HepG2 (cell line): Measurements from ENCODE around the gene CRYM. TPM values are rescaled to one million over a fixed set of nuclear protein-coding genes. Genes with fewer than 3 reads are reported as not detected.

ENCODE experiments used
- ATAC-seq: fragments of 200-7000 bp; cut with Tn5 transposase; 3 replicates; pipeline ENCODE4 v1.9.1; 2020; ENCODE audit warnings: mild to moderate bottlenecking, moderate library complexity
- BruUV-seq: library from RNA; stranded (reverse); fragments of 400-500 nt; replicated peaks from 2 replicates; lab custom pipeline; 2021; lab: Mats Ljungman, UMichigan
- CTCF ChIA-PET: fragments of 300-600 bp; formaldehyde crosslinking; extraction: SDS; loops from one replicate; lab custom pipeline; 2021; ENCODE audit warnings: low total read pairs, inconsistent platforms, low intra/inter-chr PET ratio; lab: Yijun Ruan, JAX
- POLR2A ChIA-PET: fragments of 350-600 bp; sonication (Branson Sonifier 250); formaldehyde crosslinking; loops from one replicate; lab custom pipeline; 2020; ENCODE audit warnings: antibody characterized with exemption, inconsistent platforms; lab: Yijun Ruan, JAX
- DNase-seq: peaks from one replicate; pipeline ENCODE4 v3.0.0-alpha.2; 2015; ENCODE audit warnings: low spot score
- FAIRE-seq: peaks from 3 replicates; lab custom pipeline; 2011; peaks lifted over from hg19 to GRCh38; lab: Jason Lieb, UNC
- H2AFZ ChIP-seq: one replicate; pipeline ENCODE4 v1.6.1; 2011; ENCODE audit warnings: low read length, inconsistent platforms
- H3K27ac ChIP-seq: fragments of 300-600 bp; 3 replicates; pipeline ENCODE4 v1.8.0; 2011; ENCODE audit warnings: mixed run types, mild to moderate bottlenecking, mixed read lengths, low read length, inconsistent platforms; ENCODE audit not compliant: insufficient read depth; ENCODE audit errors: extremely low read length
- H3K27me3 ChIP-seq, 2 experiments: fragments of 200-600 bp in 1 of 2; 2 replicates in 1 of 2; 3 replicates in 1 of 2; pipeline versions ENCODE4 v1.6.0 to v1.8.0; 2011; ENCODE audit warnings: low read length in 2 of 2, mild to moderate bottlenecking in 2 of 2, moderate library complexity in 2 of 2, inconsistent platforms in 1 of 2; ENCODE audit not compliant: insufficient read depth in 2 of 2, control insufficient read depth in 1 of 2
- H3K36me3 ChIP-seq, 2 experiments: fragments of 200-600 bp in 1 of 2; replicated peaks in 1 of 2; 2 replicates in 1 of 2; 3 replicates in 1 of 2; pipeline versions ENCODE4 v1.5.1 to v1.8.0; 2011; ENCODE audit warnings: low read length in 2 of 2, inconsistent platforms in 1 of 2; ENCODE audit not compliant: insufficient read depth in 2 of 2, control insufficient read depth in 1 of 2
- H3K4me1 ChIP-seq: 2 replicates; pipeline ENCODE4 v1.5.1; 2012; ENCODE audit warnings: low read length, inconsistent platforms; ENCODE audit not compliant: insufficient read depth
- H3K4me2 ChIP-seq: 2 replicates; pipeline ENCODE4 v1.6.0; 2011; ENCODE audit warnings: low read depth, low read length, inconsistent platforms
- H3K4me3 ChIP-seq, 3 experiments: fragments of 200-600 bp in 1 of 3; sonication (generic), shearing (Covaris generic) in 1 of 3; replicated peaks in 1 of 3; 2 replicates each; pipeline ENCODE4 v1.5.1; 2011 to 2016; ENCODE audit warnings: low read length in 3 of 3, inconsistent platforms in 2 of 3, low read depth in 2 of 3, mild to moderate bottlenecking in 2 of 3, control low read depth in 1 of 3, mixed read lengths in 1 of 3; ENCODE audit not compliant: insufficient read depth in 1 of 3
- H3K79me2 ChIP-seq: one replicate; pipeline ENCODE4 v1.6.1; 2011; ENCODE audit warnings: low read length, inconsistent platforms; ENCODE audit not compliant: insufficient read depth
- H3K9ac ChIP-seq: 2 replicates; pipeline ENCODE4 v1.6.0; 2011; ENCODE audit warnings: mild to moderate bottlenecking, low read depth, low read length, inconsistent platforms; ENCODE audit not compliant: insufficient read depth
- H3K9me3 ChIP-seq: 2 replicates; pipeline ENCODE4 v1.5.1; 2012; ENCODE audit warnings: mild to moderate bottlenecking, low read length
- H4K20me1 ChIP-seq: 2 replicates; pipeline ENCODE4 v1.6.0; 2011; ENCODE audit warnings: inconsistent platforms, mild to moderate bottlenecking, low read length, moderate library complexity; ENCODE audit not compliant: insufficient read depth
- AHR ChIP-seq: IDR thresholded peaks from 2 replicates; pipeline ENCODE4 v1.6.1; 2018; ENCODE audit warnings: missing genetic modification reagents, missing compliant biosample characterization
- ARID3A ChIP-seq: IDR thresholded peaks from 2 replicates; pipeline ENCODE4 v1.6.1; 2012; ENCODE audit warnings: low read depth, low read length, improper control_type of control experiment
- GFI1 ChIP-seq: sonication (generic); formaldehyde crosslinking; IDR thresholded peaks from 2 replicates; pipeline ENCODE4 v1.5.0; 2020; ENCODE audit warnings: missing genetic modification reagents, mild to moderate bottlenecking, borderline replicate concordance
- HNRNPL ChIP-seq: fragments of 200-400 bp; formaldehyde crosslinking; IDR thresholded peaks from 2 replicates; pipeline ENCODE4 v1.6.1; 2017; ENCODE audit warnings: mild to moderate bottlenecking, low read depth, low read length
- JUNB ChIP-seq: sonication (generic); formaldehyde crosslinking; IDR thresholded peaks from 2 replicates; pipeline ENCODE4 v1.8.0; 2022; ENCODE audit warnings: missing genetic modification reagents, mild to moderate bottlenecking, borderline replicate concordance
- MXD4 ChIP-seq: IDR thresholded peaks from 2 replicates; pipeline ENCODE4 v1.6.1; 2016; ENCODE audit warnings: mild to moderate bottlenecking, missing biosample characterization, missing genetic modification reagents
- RFXANK ChIP-seq: IDR thresholded peaks from 2 replicates; pipeline ENCODE4 v1.6.1; 2016
- RXRB ChIP-seq: IDR thresholded peaks from 2 replicates; pipeline ENCODE4 v1.6.1; 2016; ENCODE audit warnings: borderline replicate concordance, missing genetic modification reagents, missing compliant biosample characterization
- SSRP1 ChIP-seq: IDR thresholded peaks from 2 replicates; pipeline ENCODE4 v1.6.1; 2016; ENCODE audit warnings: control low read depth
- ZHX2 ChIP-seq, 2 experiments: sonication (generic) in 1 of 2; formaldehyde crosslinking in 1 of 2; IDR thresholded peaks; 2 replicates each; pipeline versions ENCODE4 v1.6.1 to v1.9.0; 2014 to 2022; ENCODE audit warnings: antibody characterized with exemption in 1 of 2, borderline replicate concordance in 1 of 2, inconsistent platforms in 1 of 2, low read depth in 1 of 2, missing genetic modification reagents in 1 of 2
- WGBS: methylation state at CpG from one replicate; pipeline ENCODE4 v1.1.6; 2017; ENCODE audit warnings: low lambda C conversion rate; 5-methylcytosine and 5-hydroxymethylcytosine counted together
- in situ Hi-C: cut with HindIII; loops from 2 replicates; pipeline ENCODE4 v1.10.0; 2017; ENCODE audit warnings: low pct_unique_long_range_greater_than_20kb; ENCODE audit not compliant: extremely low pct_ligation_motif_present
- intact Hi-C: fragments of 100-400 bp; cut with micrococcal nuclease; formaldehyde crosslinking; loops from one replicate; pipeline ENCODE4 v1.10.0; 2022; ENCODE audit not compliant: unreplicated experiment
- polyA plus RNA-seq, 8 experiments: library from polyadenylated mRNA; depleted of rRNA in 3 of 8; stranded (reverse) in 7 of 8; unstranded in 1 of 8; fragments of >200 nt; fragmentation: Illumina TruSeq in 4 of 8; extraction: Trizol in 4 of 8; gene quantifications; 2 replicates each; pipeline versions ENCODE4 v1.2.1 to v1.2.3, GENCODE V29; 2011 to 2016; ENCODE audit warnings: low read depth in 4 of 8, missing spikeins in 1 of 8, mixed read lengths in 1 of 8; ENCODE audit not compliant: insufficient read depth in 1 of 8
- total RNA-seq, 5 experiments: library from RNA; depleted of rRNA; stranded (reverse); fragments of >200 nt; fragmentation: Illumina TruSeq; extraction: Trizol; gene quantifications; 2 replicates each; pipeline ENCODE4 v1.2.3, GENCODE V29; 2016; ENCODE audit warnings: low read depth in 1 of 5
- TF ChIP-seq, protein P1 (sequence below): sonication (generic); formaldehyde crosslinking; conservative IDR thresholded peaks from 2 replicates; pipeline ENCODE4 v1.8.0; 2022; ENCODE audit warnings: mild to moderate bottlenecking, moderate library complexity, missing genetic modification reagents
- TF ChIP-seq, protein P2 (sequence below): IDR thresholded peaks from 2 replicates; pipeline ENCODE4 v1.6.1; 2016; ENCODE audit warnings: missing genetic modification reagents, missing compliant biosample characterization

Gene CRYM
- total and polyA plus RNA-seq, 2 of the 13 experiments (the other 11 are each of a cell fraction or from before 2014, with no cell fraction given), result 1.9 to 2.2 TPM

GRCh38 chr16:21260870-21261791 is 17.0 kb downstream of the CRYM start:
- intact Hi-C loops, result loop anchor here (1.0 to 2.0 kb wide), 3 partner anchors 14 to 73 kb away; partner anchors contain the start of gene ANKS4B
- Histone ChIP-seq H3K36me3 (no peaks in the 10 kb centered on the region), H3K27me3 (no peaks in the 10 kb centered on the region), H3K4me1 (peaks cover 75% of the 10 kb centered on the region), H3K27ac (peak overlapping the region; percentile 84), H3K79me2 (no peaks in the 10 kb centered on the region), H2AFZ (no peak overlapping the region), H3K4me2 (peak overlapping the region; percentile 76), H3K9ac (peak overlapping the region; percentile 63), H4K20me1 (no peaks in the 10 kb centered on the region), H3K4me3 (peak overlapping the region; percentile 0 to 39 (median 13); a peak in 2 of 6 replicates), H3K9me3 (no peaks in the 10 kb centered on the region)
- POLR2A ChIA-PET, result interaction anchor here (0.9 to 2.8 kb wide), 15 partner anchors 9 to 100 kb away, joined by 3 to 34 read pairs (median 4); partner anchors contain the start of gene ANKS4B
- CTCF ChIA-PET, result no interaction called here
- in situ Hi-C loops, result no loop called here
- TSS peak; percentile 61 for BruUV-seq
- WGBS, result 6% methylated on average over 9 of the region's 9 CpGs
- FAIRE-seq (peak; percentile 100), DNase-seq (peak; percentile 99), ATAC-seq (peak; percentile 93)
- peak; percentile 71; the same call in 1 of the 2 replicates for TF ChIP-seq ARID3A
- peak; percentile 98 for TF ChIP-seq SSRP1 (CRISPR knock-in tag)
- TF ChIP-seq RFXANK (CRISPR knock-in tag), result peak; percentile 79; the same call in 1 of the 2 replicates
- peak; percentile 87; the same call in 1 of the 2 replicates for TF ChIP-seq AHR (CRISPR knock-in tag)
- TF ChIP-seq, protein P1, sequence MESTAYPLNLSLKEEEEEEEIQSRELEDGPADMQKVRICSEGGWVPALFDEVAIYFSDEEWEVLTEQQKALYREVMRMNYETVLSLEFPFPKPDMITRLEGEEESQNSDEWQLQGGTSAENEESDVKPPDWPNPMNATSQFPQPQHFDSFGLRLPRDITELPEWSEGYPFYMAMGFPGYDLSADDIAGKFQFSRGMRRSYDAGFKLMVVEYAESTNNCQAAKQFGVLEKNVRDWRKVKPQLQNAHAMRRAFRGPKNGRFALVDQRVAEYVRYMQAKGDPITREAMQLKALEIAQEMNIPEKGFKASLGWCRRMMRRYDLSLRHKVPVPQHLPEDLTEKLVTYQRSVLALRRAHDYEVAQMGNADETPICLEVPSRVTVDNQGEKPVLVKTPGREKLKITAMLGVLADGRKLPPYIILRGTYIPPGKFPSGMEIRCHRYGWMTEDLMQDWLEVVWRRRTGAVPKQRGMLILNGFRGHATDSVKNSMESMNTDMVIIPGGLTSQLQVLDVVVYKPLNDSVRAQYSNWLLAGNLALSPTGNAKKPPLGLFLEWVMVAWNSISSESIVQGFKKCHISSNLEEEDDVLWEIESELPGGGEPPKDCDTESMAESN (CRISPR knock-in tag), result peak; percentile 85
- TF ChIP-seq ZHX2 (IDR thresholded peaks at IDR 0.05; ENCODE audit: low read depth), result 0 out of 2 replicates have a peak, but pooled peaks have one; percentile 41
- TF ChIP-seq ZHX2 (CRISPR knock-in tag; IDR thresholded peaks at IDR 0.05; ENCODE audit: borderline replicate concordance), result no peak; the same call in 1 of the 2 replicates
- TF ChIP-seq, protein P2, sequence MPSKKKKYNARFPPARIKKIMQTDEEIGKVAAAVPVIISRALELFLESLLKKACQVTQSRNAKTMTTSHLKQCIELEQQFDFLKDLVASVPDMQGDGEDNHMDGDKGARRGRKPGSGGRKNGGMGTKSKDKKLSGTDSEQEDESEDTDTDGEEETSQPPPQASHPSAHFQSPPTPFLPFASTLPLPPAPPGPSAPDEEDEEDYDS, result peak; percentile 89
- TF ChIP-seq MXD4 (CRISPR knock-in tag), result peak; percentile 78
- TF ChIP-seq HNRNPL, result no peak
- TF ChIP-seq JUNB (CRISPR knock-in tag), result peak; percentile 96
- peak; percentile 41; the same call in 1 of the 2 replicates for TF ChIP-seq GFI1
- TF ChIP-seq RXRB (CRISPR knock-in tag), result peak; percentile 99
